T-helper 9 cell (primary cell): ENCODE results near the gene TMPRSS2.

Experiments
- DNase-seq: peaks from one replicate; pipeline ENCODE4 v3.0.0-alpha.2; 2020
- total RNA-seq, 2 donors: gene quantifications; one replicate each; lab custom pipeline; 2026; lab: John Stamatoyannopoulos, UW

TMPRSS2 gene
- 0 to 0.07 reads per million in 2 donors for total RNA-seq

DNA sequence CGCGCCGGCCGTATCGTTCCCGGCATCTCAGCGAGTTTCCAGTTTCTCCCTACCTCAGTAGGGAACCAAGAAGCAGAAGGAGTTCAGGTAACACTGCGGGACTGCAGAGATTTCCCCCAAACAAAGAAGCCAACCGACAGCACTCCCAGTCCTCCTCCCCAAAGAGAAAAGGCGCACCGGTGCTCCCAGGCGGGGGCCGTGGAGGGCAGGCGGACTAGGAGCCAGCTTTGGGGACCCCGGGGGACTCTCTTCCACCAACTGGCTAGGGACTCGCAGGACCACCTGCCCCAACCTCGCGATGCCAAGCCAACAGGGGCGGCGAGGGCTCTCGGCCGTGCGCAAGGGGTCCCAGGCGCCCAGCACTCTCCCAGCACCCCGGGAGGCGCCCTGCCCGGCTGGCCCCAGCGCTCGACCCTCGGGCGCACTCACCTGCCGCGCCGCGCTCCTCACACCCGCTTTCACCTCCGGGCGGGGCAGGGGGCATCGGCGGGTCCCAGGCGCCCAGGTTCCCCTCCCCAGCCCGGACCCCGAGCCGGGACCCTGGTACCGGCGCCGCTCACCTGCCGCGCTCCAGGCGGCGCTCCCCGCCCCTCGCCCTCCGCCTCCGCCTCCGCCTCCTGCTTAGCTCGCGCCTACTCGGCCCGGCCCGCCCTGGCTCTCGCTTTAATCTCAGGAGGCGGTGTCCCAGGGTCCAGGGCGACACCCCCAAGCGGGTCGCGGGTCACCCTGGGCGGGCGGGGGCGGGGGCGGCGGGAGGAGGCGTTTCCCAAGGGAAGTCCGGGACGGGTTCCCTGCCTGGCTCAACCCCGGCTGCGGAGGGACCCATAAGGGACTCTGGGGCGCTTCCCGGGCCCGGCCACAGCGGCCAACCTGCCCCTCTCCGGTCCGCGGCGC, at the start of gene TMPRSS2:
TMPRSS2 (minus strand) TSS at position 638 of the 894 bp plus-strand sequence. CDS start 10,025 bp downstream, outside the sequence.
- no peak for DNase-seq

DNA sequence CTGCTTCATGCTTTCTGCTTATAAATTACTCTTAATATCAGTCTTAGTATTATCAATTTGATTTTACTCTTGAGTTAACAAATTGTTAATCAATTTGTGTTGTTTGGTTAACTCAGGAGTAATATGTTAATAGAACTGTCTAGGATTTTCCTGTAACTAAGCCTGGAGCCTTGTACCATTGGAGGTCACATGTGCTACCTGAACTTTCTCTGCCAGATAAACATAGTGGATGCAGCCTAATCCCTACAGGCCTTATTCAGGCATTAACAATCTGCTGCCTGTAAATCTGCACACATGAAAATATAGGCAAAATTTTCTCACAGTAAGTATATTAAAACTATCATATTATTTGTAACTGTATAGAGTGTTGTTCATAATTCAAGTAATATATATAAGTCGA, 47.1 kb upstream of the TMPRSS2 start:
- DNase-seq = no peak

DNA sequence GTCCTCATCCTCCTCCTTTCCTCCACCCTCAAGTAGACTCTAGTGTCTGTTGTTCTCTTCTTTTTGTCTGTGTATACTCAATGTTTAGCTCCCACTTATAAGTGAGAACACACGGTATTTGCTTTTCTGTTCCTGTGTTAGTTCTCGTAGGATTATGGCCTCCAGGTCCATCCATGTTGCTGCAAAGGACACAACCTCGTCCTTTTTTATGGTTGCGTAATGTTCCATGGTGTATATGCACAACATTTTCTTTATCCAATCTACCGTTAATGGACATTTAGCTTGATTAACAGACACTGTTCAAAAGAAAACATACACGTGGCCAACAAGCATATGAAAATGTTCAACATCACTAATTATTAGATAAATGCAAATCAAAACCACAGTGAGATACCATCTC, 44.3 kb upstream of the TMPRSS2 start:
- no peak for DNase-seq

DNA sequence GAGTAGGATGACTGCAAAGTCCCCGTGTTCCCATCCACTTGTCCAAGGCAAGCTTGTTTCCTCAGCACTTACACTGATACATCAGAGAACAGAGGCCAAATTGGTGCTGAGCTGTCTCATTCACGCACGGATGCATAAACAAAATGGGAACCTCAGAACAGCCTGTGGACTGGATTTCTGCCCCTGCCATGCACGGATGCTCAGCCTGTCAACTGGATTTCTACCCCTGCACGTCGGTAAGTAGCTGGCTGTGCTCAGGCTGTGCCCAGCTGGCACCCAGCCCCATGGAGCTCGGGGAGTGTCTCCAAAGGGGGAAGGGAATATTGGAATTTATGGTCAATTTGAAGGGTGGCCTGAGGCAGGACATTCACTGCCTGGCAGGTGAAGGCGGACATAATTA, 40.8 kb upstream of the TMPRSS2 start:
- DNase-seq = no peak

DNA sequence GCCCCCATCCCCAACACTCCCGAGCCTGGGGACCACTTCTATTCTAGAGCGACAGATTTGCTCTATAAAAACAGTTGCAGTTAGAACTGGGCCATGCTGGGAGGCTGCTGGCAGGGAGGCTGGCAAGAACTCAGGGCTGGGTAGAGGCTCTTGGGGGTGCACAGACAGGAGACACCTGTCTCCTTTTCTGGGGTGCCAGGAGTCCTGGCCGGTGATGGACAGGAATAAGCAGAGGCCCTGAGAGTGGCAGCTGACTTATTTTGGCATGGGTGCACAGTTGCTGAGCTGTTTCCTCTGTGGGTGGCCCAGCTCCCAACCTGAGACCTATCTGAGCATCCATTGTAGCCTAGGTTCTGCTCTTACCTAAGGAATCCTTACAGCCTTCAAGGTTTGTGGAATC, 39.2 kb upstream of the TMPRSS2 start:
- no peak for DNase-seq

DNA sequence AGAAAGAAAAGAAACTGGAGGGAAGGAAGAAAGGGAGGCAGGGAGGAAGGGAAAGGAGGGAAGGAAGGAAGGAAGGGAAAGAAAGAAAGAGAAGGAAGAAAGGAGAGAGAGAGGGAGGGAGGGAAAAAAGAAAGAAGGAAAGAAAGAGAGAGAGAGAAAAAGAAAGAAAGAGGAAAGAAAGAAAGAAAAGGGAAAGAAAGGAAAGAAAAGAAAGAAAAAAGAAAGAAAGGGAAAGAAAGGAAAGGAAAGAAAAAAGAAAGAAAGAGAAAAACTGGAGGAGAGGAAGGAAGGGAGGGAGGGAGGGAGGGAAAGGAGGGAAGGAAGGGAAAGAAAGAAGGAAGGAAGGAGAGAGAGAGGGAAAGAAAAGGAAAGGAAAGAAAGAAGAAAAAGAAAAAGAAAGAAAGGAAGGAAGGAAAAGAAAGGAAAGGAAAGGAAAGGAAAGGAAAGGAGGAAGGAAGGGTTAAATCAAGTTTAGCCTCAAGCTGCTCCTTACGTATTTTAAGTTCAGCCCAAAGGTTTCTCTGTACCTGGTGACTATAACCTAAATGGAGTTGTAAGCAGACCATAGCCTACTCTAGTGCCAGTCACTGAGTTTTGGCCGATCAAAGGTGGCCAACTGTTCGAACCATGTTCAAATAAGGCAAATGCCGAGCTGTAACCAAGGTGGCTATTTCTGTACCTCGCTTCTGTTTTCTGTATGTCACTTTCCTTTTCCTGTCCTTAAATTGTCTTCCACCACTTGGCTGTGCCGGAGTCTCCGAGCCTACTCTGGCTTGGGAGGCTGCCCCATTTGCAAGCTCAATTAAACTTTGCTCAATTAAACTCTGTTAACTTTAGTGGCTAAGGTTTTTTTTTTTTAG, 37.8 kb upstream of the TMPRSS2 start:
- no peak for DNase-seq

DNA sequence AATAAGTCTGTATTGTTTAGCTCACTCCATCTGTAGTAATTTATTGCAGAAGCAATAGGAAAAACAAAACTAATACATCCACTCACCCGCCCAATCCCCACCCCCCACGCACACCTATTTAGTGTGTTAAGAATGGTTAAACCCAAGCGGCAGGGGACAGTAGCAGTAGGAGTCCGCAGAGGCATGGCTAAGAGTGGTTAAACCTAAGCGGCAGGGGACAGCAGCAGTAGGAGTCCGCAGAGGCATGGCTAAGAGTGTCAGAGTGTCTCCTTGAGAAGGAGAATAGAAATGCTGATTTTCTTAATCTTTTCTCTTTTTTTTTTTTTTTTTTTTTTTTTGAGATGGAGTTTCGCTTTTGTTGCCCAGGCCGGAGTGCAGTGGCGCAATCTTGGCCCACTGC, 34.8 kb upstream of the TMPRSS2 start:
- DNase-seq = no peak

DNA sequence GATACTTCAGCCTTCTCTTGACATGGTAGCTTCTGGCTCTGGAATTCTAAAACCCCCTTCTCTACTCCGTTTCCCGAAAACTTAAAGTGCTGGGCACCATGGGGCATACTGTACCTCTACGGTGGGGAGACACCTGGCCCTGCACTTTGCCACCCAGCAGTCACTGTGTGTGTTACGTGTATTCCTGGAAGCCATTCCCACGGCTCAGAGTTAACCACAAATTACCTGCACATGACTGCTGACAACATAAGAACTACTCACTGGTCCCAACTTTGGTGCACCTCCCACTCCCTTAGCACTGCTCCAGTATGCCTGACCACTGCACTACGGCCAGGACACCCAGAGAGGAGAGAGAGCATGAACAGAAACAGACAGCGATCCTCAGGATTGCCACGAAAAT, 29.4 kb upstream of the TMPRSS2 start:
- no peak for DNase-seq

DNA sequence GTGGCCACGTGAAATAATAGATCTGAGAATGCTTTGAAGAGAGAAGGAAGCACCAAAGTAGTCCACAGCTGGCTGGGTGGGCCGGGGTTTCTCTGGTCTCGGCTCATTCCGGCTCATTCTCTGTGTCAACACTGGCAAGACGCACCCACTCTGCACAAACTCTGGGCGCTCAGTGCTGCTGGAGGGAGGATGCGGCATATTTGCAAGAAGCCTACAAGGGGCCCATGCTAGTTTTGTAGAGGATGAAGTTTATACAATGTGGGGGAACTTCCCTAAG, 28.8 kb upstream of the TMPRSS2 start:
- DNase-seq = no peak

DNA sequence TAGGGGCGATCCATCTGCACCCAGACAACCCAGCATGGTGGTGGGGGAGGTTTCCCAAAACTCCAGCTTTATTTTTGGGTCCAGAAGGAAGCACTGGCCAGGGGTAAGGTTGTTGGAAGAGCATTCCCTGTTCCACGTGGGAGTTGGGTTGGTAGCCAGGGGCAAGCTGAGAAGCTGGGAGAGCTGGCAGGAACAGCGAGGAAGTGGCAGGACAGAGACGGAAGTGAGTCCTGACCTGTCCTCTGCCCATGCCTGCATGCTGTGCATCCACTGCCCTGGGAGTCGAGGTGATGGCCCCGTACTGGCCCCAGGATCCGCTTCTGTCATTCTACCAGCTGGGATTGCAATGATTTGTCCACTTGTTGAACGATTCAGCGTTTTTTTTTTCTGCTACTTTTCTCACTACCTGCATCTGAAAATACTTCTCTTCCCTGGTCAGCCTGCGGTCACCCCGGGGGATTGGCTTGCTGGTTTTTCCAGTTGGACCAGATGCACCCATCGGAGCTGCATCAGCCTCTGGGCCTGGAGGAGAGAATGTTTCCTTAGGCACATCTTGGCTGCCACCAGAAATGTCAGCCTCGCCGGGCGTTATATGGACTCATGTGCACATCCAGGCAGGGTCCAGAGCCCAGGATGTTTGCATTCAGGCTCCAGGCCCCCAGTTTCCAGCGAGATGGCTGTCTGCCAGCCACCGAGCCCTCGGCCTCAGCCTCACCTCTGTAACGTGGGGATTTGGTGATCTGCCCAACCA, 28.3 kb upstream of the TMPRSS2 start:
- DNase-seq = no peak

DNA sequence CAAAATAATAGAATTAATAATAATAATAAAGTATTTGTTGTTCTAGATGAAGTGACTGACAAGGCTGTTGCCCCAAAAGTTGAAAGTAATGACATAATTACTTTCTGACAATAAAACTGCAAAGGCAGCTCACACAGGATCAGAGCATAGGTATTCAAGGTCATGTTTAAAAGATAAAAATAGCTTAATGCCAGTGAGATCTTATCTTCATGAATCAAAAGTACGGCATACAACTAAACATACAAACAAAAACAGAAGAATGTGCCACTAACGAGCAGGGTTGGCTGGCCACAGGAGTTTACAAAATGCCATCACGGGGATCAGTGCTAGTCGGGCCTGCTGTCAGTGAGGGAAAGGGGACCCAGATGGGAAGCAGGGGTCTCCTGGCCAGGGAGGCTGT, 22.4 kb upstream of the TMPRSS2 start:
- DNase-seq = no peak

DNA sequence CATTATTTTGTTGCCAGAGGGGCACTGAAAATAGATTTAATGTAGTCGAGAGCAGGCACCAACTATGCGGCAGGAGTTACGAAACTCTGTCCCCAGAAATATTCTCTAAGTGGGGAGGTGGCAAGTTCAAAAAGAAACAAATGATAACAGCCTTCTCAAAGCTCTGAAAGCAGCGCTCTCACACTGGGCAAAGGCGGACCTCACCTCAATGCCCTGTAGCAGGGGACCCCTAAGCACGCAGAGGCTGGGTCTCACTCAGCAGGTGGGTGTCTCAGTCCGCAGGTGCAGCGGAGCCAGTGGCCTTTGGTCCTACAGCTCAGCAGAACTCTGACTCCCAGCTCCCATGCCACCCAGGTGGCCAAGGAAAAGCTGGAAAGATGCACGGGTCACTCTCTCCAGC, 21.8 kb upstream of the TMPRSS2 start:
- DNase-seq = no peak

DNA sequence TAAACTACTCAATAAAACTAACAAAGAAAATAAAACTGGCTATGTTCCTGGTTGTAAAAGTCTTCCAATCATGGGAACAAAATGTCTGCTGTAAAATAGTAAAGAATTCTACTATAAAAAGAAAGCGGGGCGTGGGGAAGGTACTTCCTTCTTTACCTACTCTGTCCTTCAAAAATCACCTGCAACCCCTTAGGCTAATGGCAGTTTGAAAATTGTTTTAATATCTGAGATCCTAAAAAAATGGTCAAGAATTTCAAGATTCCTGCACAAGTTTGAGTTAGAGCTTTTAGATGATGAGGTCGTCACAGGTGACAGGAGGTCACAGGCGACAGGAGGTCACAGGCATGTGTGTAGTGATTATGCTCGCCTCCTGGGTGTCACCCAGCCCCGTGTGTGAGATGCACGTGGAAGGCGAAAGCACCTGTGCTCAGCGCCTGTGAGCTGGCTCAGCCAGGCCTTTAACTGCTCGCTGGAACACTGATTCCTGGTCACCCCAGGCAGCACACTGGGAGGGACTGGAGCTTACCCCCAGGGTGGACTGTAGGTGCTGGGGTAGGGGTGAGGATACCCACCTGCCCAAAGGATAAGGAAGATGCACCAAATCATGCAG, 18.6 kb upstream of the TMPRSS2 start:
- no peak for DNase-seq

DNA sequence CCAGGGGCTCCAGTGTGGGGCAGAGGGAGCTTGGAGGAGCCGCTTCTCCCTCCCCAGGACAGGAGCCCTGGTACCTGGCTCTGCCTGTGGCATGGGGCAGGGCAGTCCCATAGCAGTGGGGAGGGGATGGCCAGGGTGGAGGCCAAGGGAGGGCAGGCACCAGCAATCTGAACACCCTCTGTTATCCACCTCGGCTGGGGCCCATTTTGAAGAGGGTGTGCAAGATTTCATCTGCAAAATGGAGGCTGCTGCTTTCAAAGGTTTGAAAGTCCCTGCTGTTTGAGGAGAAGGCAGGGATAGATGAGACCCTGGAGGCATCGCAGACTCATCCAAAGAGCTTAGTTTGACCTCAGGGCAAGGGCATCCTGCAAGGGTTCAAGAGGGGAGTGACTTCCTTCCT, 15.2 kb upstream of the TMPRSS2 start:
- DNase-seq = no peak

DNA sequence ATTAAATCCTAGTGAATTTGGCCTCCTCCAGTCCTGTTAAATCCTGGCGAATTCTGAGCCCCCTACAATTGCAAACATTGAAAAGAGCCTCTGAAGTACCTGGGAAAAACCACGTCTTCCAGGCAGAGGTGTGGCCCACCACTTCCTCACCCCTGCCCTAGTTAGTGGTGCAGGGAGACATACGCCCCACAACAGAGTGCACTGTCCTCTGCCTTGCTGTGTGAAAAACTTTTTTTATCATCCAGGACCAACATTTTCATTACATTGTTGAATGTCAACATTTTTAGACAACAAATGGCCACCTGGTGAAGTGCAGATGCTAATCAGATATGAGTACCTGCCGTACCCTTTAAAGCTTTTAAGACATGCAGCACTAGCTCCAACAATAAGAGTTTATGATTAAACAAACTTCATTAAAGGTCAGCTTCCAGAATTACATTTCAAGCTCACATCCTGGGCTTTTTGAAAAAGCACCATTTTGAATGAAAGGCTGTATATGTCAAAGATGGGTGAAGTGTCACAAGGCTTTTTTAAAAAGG, 13.6 kb upstream of the TMPRSS2 start:
- DNase-seq = no peak

DNA sequence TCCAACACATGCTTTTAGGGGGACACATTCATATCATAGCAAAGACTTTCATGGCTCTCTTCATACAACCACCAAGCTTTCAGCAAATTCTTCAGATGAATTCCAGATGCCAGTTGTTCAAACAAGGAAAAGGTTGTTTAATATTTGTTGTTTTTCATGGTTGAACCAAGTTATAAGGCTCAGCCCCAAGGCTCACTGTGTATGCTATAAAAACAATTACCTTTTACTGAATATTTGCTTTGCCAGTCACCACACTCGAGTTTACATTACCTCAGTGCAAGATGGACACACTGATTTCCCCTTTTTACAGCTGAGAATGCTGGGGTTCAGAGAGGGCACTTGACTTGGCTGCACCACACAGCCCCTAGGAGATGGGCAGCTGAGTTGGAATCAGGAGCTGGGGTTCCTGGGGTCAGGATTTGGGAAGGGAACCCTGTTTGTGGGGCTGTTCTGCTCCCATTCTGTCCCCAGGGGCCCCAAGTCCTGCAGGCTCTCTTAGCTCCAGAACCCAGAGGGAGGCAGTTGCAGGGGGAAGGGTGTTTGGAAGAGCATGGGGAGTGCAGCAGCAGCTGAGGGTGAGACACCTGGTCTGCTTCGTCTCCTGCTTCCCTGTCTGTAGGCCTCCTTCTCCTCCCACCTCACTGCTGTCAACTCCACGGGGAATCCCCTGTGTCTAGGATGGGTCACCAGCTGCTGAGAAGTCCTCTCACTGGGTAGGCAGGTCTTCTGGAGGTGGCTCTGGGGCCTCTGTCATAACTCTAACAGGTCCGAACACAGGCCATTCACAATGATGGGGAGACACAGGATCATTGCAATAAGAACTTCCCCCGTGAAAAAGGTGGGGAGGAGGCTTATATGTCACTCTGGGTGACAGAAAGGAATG, 12.8 kb upstream of the TMPRSS2 start:
- no peak for DNase-seq

DNA sequence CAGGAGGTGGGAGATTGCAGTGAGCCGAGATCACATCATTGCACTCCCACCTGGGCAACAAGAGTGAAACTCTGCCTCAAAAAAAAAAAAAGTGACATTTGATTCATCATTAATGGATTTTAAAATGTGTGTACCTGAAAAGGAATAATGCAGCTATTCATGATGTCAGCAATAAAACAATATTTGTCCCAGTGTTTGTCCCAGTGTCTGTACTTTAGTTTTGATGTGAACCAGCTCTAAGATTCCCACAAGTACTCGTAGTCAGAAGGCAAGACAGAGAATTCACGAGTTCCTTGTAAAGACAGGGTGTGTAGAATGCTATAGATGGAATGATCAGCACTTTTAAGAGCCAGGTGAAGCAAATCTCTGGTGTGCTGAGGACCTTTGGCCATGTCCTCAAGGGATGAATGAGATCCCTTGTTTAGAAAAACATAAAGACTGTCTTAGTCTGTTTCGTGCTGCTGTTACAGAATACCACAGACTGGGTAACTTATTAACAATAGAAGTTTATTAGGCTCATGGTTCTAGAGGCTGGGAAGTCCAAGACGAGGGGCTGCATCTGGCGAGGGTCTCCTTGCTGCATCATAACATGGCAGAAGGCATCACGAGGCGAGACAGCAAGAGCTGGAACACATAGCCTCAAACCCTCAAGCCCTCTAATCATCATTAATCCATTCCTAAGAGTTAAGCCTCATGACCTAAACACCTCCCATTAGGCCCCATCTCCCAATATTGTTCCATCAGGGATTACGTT, 12.0 kb upstream of the TMPRSS2 start:
- no peak for DNase-seq

DNA sequence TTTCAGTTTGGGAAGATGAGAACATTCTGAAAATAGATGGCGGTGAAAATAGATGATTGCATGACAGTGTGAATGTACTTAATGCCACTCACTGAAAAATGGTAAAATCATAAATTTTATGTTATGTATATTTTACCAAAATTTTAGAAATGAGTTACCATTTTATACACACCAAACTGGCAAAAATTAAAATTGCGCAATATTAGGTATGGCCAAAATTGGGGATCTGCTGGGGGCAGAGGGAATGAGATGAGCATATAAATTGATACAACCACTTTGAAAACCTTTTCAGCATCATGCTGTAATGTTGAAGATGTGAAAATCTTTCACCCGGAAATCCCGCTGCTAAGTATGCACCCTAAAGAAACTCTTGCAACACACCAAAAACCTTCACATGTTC, 10.8 kb upstream of the TMPRSS2 start:
- DNase-seq = no peak

DNA sequence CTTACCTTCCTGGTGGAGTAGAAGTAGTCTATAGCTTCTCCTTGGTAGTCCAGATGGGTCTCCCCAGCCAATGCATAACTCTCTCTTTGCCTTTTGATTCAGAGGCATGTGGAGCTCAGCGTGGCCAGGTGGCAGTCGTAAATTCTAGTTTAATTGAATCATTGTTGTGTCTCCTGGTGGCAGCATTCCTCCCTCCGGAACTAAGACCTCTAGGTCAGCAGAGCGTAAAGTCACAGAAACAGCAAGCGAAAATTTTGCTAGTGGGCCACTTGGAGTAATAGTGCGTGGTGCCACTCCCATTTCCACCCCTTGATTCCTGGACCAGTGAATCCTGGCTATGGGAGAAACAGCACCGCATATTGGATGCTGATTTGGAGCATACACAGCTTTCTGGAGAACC, 3.9 kb upstream of the TMPRSS2 start:
- DNase-seq = no peak

DNA sequence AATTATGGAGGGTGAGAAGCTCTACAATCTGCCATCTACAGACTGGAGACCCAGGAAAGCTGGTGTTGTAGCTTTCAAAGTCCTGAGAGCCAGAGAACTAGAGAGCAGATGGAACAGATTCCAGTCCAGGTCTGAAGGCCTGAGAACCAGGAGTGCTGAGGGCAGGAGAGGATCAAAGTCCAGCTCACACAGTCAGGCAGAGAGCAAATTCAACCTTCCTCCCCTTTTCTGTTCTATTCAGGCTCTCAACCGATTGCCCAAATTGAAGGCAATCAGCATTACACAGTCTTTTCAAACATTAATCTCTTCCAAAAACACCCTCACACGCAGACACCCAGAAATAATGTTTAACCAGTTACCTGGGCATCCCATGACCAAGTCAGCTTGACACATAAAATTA, 2.5 kb upstream of the TMPRSS2 start:
- no peak for DNase-seq

DNA sequence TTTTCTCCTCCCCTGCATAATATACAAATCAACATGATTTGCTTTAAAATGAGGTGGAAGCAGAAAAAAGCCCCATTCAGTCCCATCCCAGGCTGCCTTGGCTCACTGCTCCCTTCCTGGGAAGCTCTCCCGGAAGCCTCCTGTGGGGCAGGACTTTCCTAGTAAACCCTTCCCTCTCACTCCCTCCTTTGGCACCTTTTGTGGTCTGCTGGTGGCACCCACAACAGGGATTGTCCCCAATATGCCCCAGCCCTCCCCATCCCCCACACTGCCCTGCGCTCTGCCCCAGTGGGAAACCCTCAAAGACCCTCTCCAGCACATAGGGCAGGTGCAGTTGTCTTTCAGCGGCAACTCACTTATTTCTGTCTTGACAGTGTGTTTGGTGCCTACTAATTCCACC, 1.8 kb upstream of the TMPRSS2 start:
- no peak for DNase-seq
